ENCODE measurements around the gene TH.

DNA sequence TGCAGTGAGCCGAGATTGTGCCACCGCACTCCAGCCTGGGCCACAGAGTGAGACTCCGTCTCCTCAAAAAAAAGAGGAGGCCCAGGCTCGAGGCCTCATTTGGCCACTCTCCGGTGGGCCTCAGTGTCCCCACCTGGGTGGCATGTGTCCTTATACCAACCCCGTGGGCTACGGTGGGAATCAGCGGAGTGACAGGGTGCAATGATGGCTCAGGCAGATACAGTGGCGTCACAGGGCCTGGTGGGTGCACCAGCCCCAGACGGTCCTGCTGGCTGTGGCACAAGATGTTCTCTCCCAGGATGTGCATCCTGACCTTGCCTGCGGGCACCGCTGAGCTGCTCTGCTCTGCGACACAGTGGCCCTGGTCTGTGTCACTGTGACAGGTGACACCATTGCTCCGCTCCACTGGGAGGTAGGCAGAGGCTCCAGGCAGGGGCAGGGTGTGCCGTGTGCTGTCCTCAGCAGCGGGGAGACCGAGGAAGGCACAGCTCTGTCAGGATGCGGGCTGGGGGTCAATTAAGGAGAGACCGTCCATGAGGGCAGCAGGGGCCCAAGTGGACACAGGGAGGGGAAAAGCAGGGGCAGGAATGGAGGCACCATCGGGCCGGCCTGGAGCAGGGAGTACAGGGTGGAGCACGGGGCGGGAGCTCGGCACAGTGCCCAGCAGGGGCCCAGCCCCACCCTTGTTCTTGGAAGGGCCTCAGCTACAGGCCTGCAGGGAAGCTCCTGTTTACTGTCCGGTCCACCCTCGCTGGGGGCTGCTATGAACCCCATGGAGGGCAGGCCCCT lies 21.7 kb upstream of the TH start:
- TF ChIP-seq RAD21 (conservative IDR thresholded peaks at IDR 0.05) (no peak), EZH2 (IDR thresholded peaks at IDR 0.05; ENCODE audit: borderline replicate concordance, insufficient read depth, low read length, poor library complexity, severe bottlenecking) (no peak), EP300 (conservative IDR thresholded peaks at IDR 0.05; ENCODE audit: poor library complexity, severe bottlenecking) (no peak), TAF1 (IDR thresholded peaks at IDR 0.05; ENCODE audit: low read depth) (no peak)
- TF ChIP-seq, protein P1, sequence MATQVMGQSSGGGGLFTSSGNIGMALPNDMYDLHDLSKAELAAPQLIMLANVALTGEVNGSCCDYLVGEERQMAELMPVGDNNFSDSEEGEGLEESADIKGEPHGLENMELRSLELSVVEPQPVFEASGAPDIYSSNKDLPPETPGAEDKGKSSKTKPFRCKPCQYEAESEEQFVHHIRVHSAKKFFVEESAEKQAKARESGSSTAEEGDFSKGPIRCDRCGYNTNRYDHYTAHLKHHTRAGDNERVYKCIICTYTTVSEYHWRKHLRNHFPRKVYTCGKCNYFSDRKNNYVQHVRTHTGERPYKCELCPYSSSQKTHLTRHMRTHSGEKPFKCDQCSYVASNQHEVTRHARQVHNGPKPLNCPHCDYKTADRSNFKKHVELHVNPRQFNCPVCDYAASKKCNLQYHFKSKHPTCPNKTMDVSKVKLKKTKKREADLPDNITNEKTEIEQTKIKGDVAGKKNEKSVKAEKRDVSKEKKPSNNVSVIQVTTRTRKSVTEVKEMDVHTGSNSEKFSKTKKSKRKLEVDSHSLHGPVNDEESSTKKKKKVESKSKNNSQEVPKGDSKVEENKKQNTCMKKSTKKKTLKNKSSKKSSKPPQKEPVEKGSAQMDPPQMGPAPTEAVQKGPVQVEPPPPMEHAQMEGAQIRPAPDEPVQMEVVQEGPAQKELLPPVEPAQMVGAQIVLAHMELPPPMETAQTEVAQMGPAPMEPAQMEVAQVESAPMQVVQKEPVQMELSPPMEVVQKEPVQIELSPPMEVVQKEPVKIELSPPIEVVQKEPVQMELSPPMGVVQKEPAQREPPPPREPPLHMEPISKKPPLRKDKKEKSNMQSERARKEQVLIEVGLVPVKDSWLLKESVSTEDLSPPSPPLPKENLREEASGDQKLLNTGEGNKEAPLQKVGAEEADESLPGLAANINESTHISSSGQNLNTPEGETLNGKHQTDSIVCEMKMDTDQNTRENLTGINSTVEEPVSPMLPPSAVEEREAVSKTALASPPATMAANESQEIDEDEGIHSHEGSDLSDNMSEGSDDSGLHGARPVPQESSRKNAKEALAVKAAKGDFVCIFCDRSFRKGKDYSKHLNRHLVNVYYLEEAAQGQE (IDR thresholded peaks at IDR 0.05; ENCODE audit: borderline replicate concordance): no peak
- TF ChIP-seq, protein P2, sequence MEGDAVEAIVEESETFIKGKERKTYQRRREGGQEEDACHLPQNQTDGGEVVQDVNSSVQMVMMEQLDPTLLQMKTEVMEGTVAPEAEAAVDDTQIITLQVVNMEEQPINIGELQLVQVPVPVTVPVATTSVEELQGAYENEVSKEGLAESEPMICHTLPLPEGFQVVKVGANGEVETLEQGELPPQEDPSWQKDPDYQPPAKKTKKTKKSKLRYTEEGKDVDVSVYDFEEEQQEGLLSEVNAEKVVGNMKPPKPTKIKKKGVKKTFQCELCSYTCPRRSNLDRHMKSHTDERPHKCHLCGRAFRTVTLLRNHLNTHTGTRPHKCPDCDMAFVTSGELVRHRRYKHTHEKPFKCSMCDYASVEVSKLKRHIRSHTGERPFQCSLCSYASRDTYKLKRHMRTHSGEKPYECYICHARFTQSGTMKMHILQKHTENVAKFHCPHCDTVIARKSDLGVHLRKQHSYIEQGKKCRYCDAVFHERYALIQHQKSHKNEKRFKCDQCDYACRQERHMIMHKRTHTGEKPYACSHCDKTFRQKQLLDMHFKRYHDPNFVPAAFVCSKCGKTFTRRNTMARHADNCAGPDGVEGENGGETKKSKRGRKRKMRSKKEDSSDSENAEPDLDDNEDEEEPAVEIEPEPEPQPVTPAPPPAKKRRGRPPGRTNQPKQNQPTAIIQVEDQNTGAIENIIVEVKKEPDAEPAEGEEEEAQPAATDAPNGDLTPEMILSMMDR (IDR thresholded peaks at IDR 0.05; ENCODE audit: poor library complexity, severe bottlenecking): no peak
